Measurements from ENCODE around the gene ACSL4.

The ACSL4 gene

DNA sequence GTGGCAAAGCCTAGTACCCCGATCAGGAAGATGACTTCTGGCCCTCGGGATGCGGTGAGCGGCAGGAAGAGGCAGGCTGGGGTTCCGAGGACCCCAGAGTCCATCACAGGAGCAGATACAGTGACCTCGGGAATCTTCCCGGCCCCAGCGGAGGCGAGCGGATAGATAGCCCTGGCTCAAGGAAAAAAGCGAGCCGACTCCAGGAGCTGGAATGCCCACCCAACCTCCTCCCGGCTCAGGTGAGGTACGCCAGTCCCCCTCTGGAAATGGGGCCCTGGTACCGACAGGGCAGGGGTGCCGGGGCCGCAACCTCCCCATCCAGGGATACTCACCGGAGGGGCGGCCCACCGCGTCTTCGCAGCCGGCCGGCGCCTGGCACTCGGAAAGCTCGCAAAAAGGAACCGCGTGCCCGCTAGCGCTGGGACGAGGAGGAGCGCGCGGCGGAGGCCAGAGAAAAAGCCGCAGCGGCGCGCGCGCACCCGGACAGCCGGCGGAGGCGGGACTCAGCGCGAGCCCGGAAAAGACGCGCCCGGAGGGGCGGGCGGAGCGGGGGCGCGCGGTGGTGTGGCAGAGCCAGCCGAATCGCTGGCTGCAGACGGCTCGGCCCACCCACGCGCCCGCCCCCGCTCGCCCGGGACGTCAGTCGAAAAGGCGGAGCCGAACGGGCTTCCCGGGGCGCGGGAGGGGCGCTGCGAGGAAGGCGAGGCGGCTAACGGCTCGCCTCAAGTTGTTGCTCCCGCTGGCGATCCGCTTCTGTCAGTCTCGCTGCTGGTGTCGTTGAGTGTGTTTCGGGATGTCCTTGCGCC, at the start of gene ACSL4:
Gene ACSL4, minus strand, starts transcription at position 451 of the 806 bp plus-strand sequence. CDS start 49,894 bp downstream, outside the sequence.
- peak within 1 kb of the TSS; percentile 49 for H3K4me3 ChIP-seq (ENCODE audit: low read depth, low read length)
- DNase-seq (ENCODE audit: low read depth): no peak
- TF ChIP-seq, protein P1, sequence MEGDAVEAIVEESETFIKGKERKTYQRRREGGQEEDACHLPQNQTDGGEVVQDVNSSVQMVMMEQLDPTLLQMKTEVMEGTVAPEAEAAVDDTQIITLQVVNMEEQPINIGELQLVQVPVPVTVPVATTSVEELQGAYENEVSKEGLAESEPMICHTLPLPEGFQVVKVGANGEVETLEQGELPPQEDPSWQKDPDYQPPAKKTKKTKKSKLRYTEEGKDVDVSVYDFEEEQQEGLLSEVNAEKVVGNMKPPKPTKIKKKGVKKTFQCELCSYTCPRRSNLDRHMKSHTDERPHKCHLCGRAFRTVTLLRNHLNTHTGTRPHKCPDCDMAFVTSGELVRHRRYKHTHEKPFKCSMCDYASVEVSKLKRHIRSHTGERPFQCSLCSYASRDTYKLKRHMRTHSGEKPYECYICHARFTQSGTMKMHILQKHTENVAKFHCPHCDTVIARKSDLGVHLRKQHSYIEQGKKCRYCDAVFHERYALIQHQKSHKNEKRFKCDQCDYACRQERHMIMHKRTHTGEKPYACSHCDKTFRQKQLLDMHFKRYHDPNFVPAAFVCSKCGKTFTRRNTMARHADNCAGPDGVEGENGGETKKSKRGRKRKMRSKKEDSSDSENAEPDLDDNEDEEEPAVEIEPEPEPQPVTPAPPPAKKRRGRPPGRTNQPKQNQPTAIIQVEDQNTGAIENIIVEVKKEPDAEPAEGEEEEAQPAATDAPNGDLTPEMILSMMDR (IDR thresholded peaks at IDR 0.05; ENCODE audit: control insufficient read depth, extremely low read depth, insufficient read depth): no peak

DNA sequence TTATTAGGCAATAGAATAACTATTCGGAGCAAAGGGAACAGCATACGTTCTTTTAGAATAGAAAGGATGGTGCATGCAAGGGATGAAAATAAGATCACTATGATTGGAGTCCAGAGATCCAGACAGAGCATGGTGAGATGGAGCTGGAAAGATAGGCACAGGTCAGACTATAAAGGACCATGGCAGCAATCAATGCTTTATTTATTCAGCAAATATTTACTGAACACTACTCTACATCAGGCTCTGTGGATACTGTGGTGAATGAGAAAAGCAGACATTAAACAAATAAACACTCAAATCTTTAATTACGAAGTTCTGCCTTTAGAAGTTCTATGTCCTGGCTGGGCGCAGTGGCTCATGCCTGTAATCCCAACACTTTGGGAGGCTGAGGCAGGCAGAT, 44.7 kb upstream of the ACSL4 start:
- TF ChIP-seq, protein P1 (IDR thresholded peaks at IDR 0.05; ENCODE audit: control insufficient read depth, extremely low read depth, insufficient read depth): no peak
- H3K4me3 ChIP-seq (ENCODE audit: low read depth, low read length): no peak overlapping the region
- peak; percentile 62 for DNase-seq (ENCODE audit: low read depth)

DNA sequence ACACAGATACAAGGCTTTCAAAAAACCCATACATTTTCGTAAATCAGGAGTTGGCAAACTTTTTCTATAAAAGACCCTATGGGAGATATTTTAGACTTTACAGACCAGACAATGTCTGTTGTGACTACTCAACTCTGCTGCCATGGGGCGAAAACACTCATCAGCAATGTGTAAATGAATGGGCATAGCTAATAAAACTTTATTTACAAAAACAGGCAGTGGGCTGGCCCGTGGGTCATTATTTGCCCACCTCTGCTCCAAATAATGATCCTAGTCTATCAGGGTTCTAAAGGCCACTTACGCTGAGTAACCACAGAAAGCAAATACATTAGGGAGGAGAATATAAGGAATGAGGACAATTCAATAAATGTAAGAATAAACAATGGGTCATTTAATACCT, 43.9 kb upstream of the ACSL4 start:
- TF ChIP-seq, protein P1 (IDR thresholded peaks at IDR 0.05; ENCODE audit: control insufficient read depth, extremely low read depth, insufficient read depth): no peak
- no peak for DNase-seq (ENCODE audit: low read depth)
- H3K4me3 ChIP-seq (ENCODE audit: low read depth, low read length): no peak overlapping the region

DNA sequence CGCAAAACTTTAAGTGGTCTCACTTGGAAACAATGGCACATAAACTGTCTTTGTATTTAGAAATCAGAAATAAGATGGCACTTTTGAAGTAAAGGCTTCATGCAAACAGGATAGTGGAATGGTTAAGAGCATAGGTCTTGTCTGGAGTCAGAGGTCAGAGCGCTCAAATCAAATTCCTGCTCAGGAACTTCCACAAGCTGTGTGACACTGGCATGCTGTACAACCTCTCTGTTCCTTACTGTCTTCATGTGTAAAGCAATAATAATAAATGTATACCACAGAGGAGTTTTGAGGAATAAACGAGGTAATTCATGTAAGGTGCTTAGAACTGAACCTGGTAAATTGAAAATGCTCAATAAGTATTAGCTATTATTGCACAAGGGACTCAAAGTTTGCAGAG, 43.4 kb upstream of the ACSL4 start:
- TF ChIP-seq, protein P1 (IDR thresholded peaks at IDR 0.05; ENCODE audit: control insufficient read depth, extremely low read depth, insufficient read depth): no peak
- no peak for DNase-seq (ENCODE audit: low read depth)
- H3K4me3 ChIP-seq (ENCODE audit: low read depth, low read length): no peak overlapping the region

DNA sequence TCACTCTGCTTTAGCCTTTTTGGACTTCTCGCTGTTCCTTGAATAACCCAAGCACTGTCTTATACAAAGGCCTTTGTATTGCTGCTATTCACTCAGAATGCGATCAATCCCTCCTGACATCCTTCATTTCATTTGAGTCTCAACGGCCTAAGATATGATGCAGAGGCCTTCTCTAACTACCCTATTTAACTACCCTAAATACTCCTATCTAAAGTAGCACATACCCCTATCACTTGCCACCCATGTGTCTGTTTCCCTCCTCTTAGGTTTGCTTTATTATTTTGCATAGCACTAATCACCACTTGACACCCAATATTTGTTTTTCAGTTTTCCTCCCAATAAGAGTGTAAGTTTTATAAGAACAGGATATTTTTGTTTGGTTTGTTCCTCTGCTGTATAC, 42.3 kb upstream of the ACSL4 start:
- TF ChIP-seq, protein P1 (IDR thresholded peaks at IDR 0.05; ENCODE audit: control insufficient read depth, extremely low read depth, insufficient read depth): no peak
- DNase-seq (ENCODE audit: low read depth): no peak
- no peak overlapping the region for H3K4me3 ChIP-seq (ENCODE audit: low read depth, low read length)

DNA sequence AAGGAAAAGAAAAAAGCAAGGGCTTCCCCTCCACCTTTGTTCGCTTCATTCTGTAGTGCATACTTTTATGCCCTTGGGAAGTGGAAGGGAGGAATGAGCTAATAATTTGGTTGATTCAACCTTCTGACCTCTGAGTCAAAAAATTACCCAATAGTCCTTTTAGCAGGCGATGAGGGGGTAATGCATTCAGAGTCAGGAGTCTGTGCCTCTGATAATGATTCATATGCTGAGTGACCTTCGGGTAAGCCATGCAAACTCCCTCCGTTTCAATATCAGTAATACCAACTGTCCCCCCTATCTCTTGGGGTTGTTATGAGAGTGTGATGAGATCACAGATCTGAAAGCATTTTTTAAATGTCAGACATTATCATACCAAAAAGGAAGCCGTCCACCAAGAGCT, 41.6 kb upstream of the ACSL4 start:
- TF ChIP-seq, protein P1 (IDR thresholded peaks at IDR 0.05; ENCODE audit: control insufficient read depth, extremely low read depth, insufficient read depth): no peak
- no peak for DNase-seq (ENCODE audit: low read depth)
- H3K4me3 ChIP-seq (ENCODE audit: low read depth, low read length): no peak overlapping the region

DNA sequence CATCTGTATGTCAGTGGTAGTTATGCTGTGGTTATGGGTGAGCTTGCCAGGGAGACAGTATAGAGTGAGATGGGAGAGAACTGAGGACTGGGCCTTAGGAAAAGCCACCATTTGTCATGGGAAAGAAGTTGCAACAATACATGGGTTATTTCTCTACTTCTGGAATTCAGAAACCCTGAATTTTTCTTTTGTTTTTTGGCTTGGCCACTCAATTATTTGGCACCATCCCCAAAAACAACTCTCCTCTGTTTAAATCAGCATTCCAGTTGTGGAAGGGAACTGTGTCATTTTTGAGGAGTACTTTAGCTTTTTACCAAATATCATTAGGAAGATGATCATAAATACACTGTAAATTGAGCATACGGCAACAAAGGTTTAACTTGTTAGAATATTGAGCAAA, 41.1 kb upstream of the ACSL4 start:
- no peak for DNase-seq (ENCODE audit: low read depth)
- no peak overlapping the region for H3K4me3 ChIP-seq (ENCODE audit: low read depth, low read length)
- TF ChIP-seq, protein P1 (IDR thresholded peaks at IDR 0.05; ENCODE audit: control insufficient read depth, extremely low read depth, insufficient read depth): no peak

All from LNCaP clone FGC (cell line).